Naive B cell (primary cell): Measurements from ENCODE around the gene LANCL2. TPM values are rescaled to one million over a fixed set of nuclear protein-coding genes. Genes with fewer than 3 reads are reported as not detected.
A peak's percentile ranks its signal among the peaks of the same experiment; 100 is the strongest.

Experiments
- ATAC-seq, 2 donors: fragments of 150-1000 bp; cut with Tn5 transposase; 2 replicates each; pipeline ENCODE4 v1.10.0; 2021; ENCODE audit warnings: low read depth in 2 of 2, mild to moderate bottlenecking in 2 of 2, moderate library complexity in 2 of 2
- DNase-seq: peaks from one replicate; pipeline ENCODE4 v3.0.0; 2022
- H3K27ac Mint-ChIP-seq, 6 donors: one replicate each; pipeline ENCODE4 v1.8.0; 2020 to 2022; ENCODE audit warnings: mild to moderate bottlenecking in 6 of 6, mixed read lengths in 6 of 6, moderate library complexity in 5 of 6, inconsistent platforms in 2 of 6
- H3K27me3 Mint-ChIP-seq, 3 donors: one replicate each; pipeline ENCODE4 v1.8.0; 2021 to 2022; ENCODE audit warnings: mixed read lengths in 3 of 3, mild to moderate bottlenecking in 1 of 3
- H3K36me3 Mint-ChIP-seq, 2 donors: one replicate each; pipeline ENCODE4 v1.8.0; 2020 to 2022; ENCODE audit warnings: mixed read lengths in 2 of 2, inconsistent platforms in 1 of 2, mild to moderate bottlenecking in 1 of 2
- H3K4me1 Mint-ChIP-seq, 3 donors: one replicate each; pipeline ENCODE4 v1.8.0; 2020 to 2022; ENCODE audit warnings: mixed read lengths in 3 of 3, inconsistent platforms in 1 of 3, mild to moderate bottlenecking in 1 of 3, moderate library complexity in 1 of 3
- H3K4me3 Mint-ChIP-seq, 8 donors: one replicate each; pipeline ENCODE4 v1.8.0; 2020 to 2022; ENCODE audit warnings: mild to moderate bottlenecking in 8 of 8, mixed read lengths in 8 of 8, moderate library complexity in 8 of 8, inconsistent platforms in 2 of 8
- H3K9me3 Mint-ChIP-seq, 7 donors: one replicate each; pipeline ENCODE4 v1.8.0; 2020 to 2022; ENCODE audit warnings: mixed read lengths in 7 of 7, mild to moderate bottlenecking in 5 of 7, inconsistent platforms in 2 of 7, moderate library complexity in 1 of 7
- polyA plus RNA-seq, 6 donors: library from polyadenylated mRNA; unstranded; fragments of 300-500 nt; fragmentation: Illumina TruSeq; gene quantifications; one replicate each; pipeline ENCODE4 v1.2.3, GENCODE V29; 2021; ENCODE audit warnings: low read depth in 6 of 6

LANCL2 gene
- polyA plus RNA-seq, 6 donors from 2014 or later, result 6.5 to 8.8 (median 6.9) TPM

GRCh38 chr7:55367283-55367840 is 2.2 kb downstream of the LANCL2 start:
- H3K36me3 Mint-ChIP-seq, result no peaks in the 10 kb centered on the region
- peak overlapping the region in 4 of 6 donors; percentile 29 to 99 (median 70) for H3K27ac Mint-ChIP-seq
- peaks cover 21 to 37% (median 36%) of the 10 kb centered on the region in 3 donors for H3K4me1 Mint-ChIP-seq
- DNase-seq (no peak), ATAC-seq (no peak)
- peaks cover 0 to 1% (median 0%) of the 10 kb centered on the region in 7 donors for H3K9me3 Mint-ChIP-seq
- H3K4me3 Mint-ChIP-seq, result peak overlapping the region in 7 of 8 donors; percentile 69 to 97 (median 95)
- no peaks in the 10 kb centered on the region for H3K27me3 Mint-ChIP-seq

- no peak for ATAC-seq
- peak overlapping the region in 1 of 6 donors; percentile 93 for H3K27ac Mint-ChIP-seq
- H3K36me3 Mint-ChIP-seq, result no peaks in the 10 kb centered on the region
- peaks cover 19 to 33% (median 32%) of the 10 kb centered on the region in 3 donors for H3K4me1 Mint-ChIP-seq
- H3K27me3 Mint-ChIP-seq, result no peaks in the 10 kb centered on the region
- peaks cover 0 to 1% (median 0%) of the 10 kb centered on the region in 7 donors for H3K9me3 Mint-ChIP-seq
- peak overlapping the region in 1 of 8 donors; percentile 4 for H3K4me3 Mint-ChIP-seq
- DNase-seq, result no peak
These were observed 4.6 kb downstream of the LANCL2 start for GRCh38 chr7:55369427-55370400.

GRCh38 chr7:55374213-55374612 is 9.1 kb downstream of the LANCL2 start:
- H3K27me3 Mint-ChIP-seq, result no peaks in the 10 kb centered on the region
- H3K27ac Mint-ChIP-seq, result no peak overlapping the region
- H3K36me3 Mint-ChIP-seq, result no peaks in the 10 kb centered on the region
- peaks cover 7 to 11% (median 8%) of the 10 kb centered on the region in 3 donors for H3K4me1 Mint-ChIP-seq
- no peak for DNase-seq
- ATAC-seq, result no peak
- no peak overlapping the region for H3K4me3 Mint-ChIP-seq
- H3K9me3 Mint-ChIP-seq, result no peaks in the 10 kb centered on the region

- Mint-ChIP-seq H3K27me3 (no peaks in the 10 kb centered on the region), H3K36me3 (peaks cover 0 to under 1% of the 10 kb centered on the region in 2 donors), H3K4me1 (peaks cover 4 to 6% (median 5%) of the 10 kb centered on the region in 3 donors), H3K9me3 (no peaks in the 10 kb centered on the region), H3K27ac (no peak overlapping the region), H3K4me3 (no peak overlapping the region)
- ATAC-seq (no peak), DNase-seq (no peak)
These were observed 10.1 kb downstream of the LANCL2 start for GRCh38 chr7:55375237-55375636.

- no peak for DNase-seq
- Mint-ChIP-seq H3K9me3 (peaks cover 0 to 5% (median 0%) of the 10 kb centered on the region in 7 donors), H3K27me3 (no peaks in the 10 kb centered on the region), H3K27ac (no peak overlapping the region), H3K4me1 (peaks cover 4 to 6% (median 5%) of the 10 kb centered on the region in 3 donors), H3K4me3 (no peak overlapping the region), H3K36me3 (peaks cover 0 to 8% of the 10 kb centered on the region in 2 donors)
- ATAC-seq, result no peak
These were observed 12.2 kb downstream of the LANCL2 start for GRCh38 chr7:55377162-55377817.

- Mint-ChIP-seq H3K27ac (no peak overlapping the region), H3K9me3 (peaks cover 3 to 14% (median 8%) of the 10 kb centered on the region in 7 donors), H3K4me1 (peaks cover 3 to 6% (median 4%) of the 10 kb centered on the region in 3 donors), H3K27me3 (no peaks in the 10 kb centered on the region), H3K4me3 (no peak overlapping the region), H3K36me3 (peaks cover 5 to 15% of the 10 kb centered on the region in 2 donors)
- DNase-seq (no peak), ATAC-seq (no peak)
These were observed 14.1 kb downstream of the LANCL2 start for GRCh38 chr7:55379285-55379684.

- Mint-ChIP-seq H3K4me1 (peaks cover 2 to 6% (median 4%) of the 10 kb centered on the region in 3 donors), H3K27me3 (no peaks in the 10 kb centered on the region), H3K36me3 (peaks cover 16 to 30% of the 10 kb centered on the region in 2 donors), H3K4me3 (no peak overlapping the region), H3K27ac (no peak overlapping the region), H3K9me3 (peaks cover 13 to 30% (median 19%) of the 10 kb centered on the region in 7 donors)
- no peak for DNase-seq
- ATAC-seq, result no peak
These were observed 16.1 kb downstream of the LANCL2 start for GRCh38 chr7:55381189-55381588.

GRCh38 chr7:55381696-55382095 is 16.6 kb downstream of the LANCL2 start:
- H3K27ac Mint-ChIP-seq, result no peak overlapping the region
- no peaks in the 10 kb centered on the region for H3K27me3 Mint-ChIP-seq
- H3K9me3 Mint-ChIP-seq, result peaks cover 16 to 35% (median 24%) of the 10 kb centered on the region in 7 donors
- H3K36me3 Mint-ChIP-seq, result peaks cover 19 to 35% of the 10 kb centered on the region in 2 donors
- DNase-seq (no peak), ATAC-seq (no peak)
- H3K4me1 Mint-ChIP-seq, result peaks cover 2 to 6% (median 4%) of the 10 kb centered on the region in 3 donors
- no peak overlapping the region for H3K4me3 Mint-ChIP-seq

- no peak for ATAC-seq
- Mint-ChIP-seq H3K36me3 (peaks cover 25 to 41% of the 10 kb centered on the region in 2 donors), H3K27ac (peak overlapping the region in 1 of 6 donors; percentile 10), H3K4me1 (peaks cover 2 to 6% (median 4%) of the 10 kb centered on the region in 3 donors), H3K4me3 (no peak overlapping the region), H3K9me3 (peaks cover 21 to 41% (median 29%) of the 10 kb centered on the region in 7 donors), H3K27me3 (no peaks in the 10 kb centered on the region)
- DNase-seq, result no peak
These were observed 17.1 kb downstream of the LANCL2 start for GRCh38 chr7:55382251-55382650.

GRCh38 chr7:55386541-55386940 is 21.4 kb downstream of the LANCL2 start:
- H3K4me3 Mint-ChIP-seq, result no peak overlapping the region
- ATAC-seq (no peak), DNase-seq (no peak)
- H3K9me3 Mint-ChIP-seq, result peaks cover 20 to 57% (median 38%) of the 10 kb centered on the region in 7 donors
- peaks cover 40 to 57% of the 10 kb centered on the region in 2 donors for H3K36me3 Mint-ChIP-seq
- H3K27me3 Mint-ChIP-seq, result no peaks in the 10 kb centered on the region
- no peak overlapping the region for H3K27ac Mint-ChIP-seq
- H3K4me1 Mint-ChIP-seq, result peaks cover 0 to 2% (median 0%) of the 10 kb centered on the region in 3 donors

GRCh38 chr7:55387062-55387965 is 22.2 kb downstream of the LANCL2 start:
- ATAC-seq, result no peak
- H3K4me3 Mint-ChIP-seq, result no peak overlapping the region
- peaks cover 40 to 57% of the 10 kb centered on the region in 2 donors for H3K36me3 Mint-ChIP-seq
- peaks cover 0 to 2% (median 0%) of the 10 kb centered on the region in 3 donors for H3K4me1 Mint-ChIP-seq
- DNase-seq, result no peak
- H3K27ac Mint-ChIP-seq, result peak overlapping the region in 1 of 6 donors; percentile 36
- H3K9me3 Mint-ChIP-seq, result peaks cover 20 to 57% (median 38%) of the 10 kb centered on the region in 7 donors
- no peaks in the 10 kb centered on the region for H3K27me3 Mint-ChIP-seq

GRCh38 chr7:55396233-55396785 is 31.2 kb downstream of the LANCL2 start:
- H3K36me3 Mint-ChIP-seq, result peaks cover 0 to 8% of the 10 kb centered on the region in 2 donors
- H3K4me1 Mint-ChIP-seq, result no peaks in the 10 kb centered on the region
- DNase-seq, result no peak
- no peaks in the 10 kb centered on the region for H3K9me3 Mint-ChIP-seq
- no peaks in the 10 kb centered on the region for H3K27me3 Mint-ChIP-seq
- no peak for ATAC-seq
- no peak overlapping the region for H3K4me3 Mint-ChIP-seq
- no peak overlapping the region for H3K27ac Mint-ChIP-seq
